Endothelial cell of umbilical vein (primary cell): ENCODE data around the gene HOXD8. TPM values are rescaled to one million over a fixed set of nuclear protein-coding genes. Genes with fewer than 3 reads are reported as not detected.

Source experiments
- BruUV-seq: library from RNA; stranded (reverse); fragments of 400-500 nt; replicated peaks from 2 replicates; lab custom pipeline; 2021; lab: Mats Ljungman, UMichigan
- CTCF ChIA-PET: fragments of 300-600, 350-600 bp; sonication (Branson Sonifier 250); formaldehyde crosslinking; loops from one replicate; lab custom pipeline; 2021; ENCODE audit warnings: antibody characterized with exemption, inconsistent platforms; lab: Charles Lee
- POLR2A ChIA-PET: fragments of 300-600, 350-600 bp; sonication (Branson Sonifier 250); formaldehyde crosslinking; loops from one replicate; lab custom pipeline; 2021; ENCODE audit warnings: antibody characterized with exemption, inconsistent platforms; lab: Charles Lee
- DNase-seq: peaks from one replicate; pipeline ENCODE4 v3.0.0-alpha.2; 2011; ENCODE audit warnings: low read depth, low spot score
- FAIRE-seq: peaks from 2 replicates; lab custom pipeline; 2011; peaks lifted over from hg19 to GRCh38; lab: Jason Lieb, UNC
- H2AFZ ChIP-seq: 2 replicates; pipeline ENCODE4 v1.6.0; 2012; ENCODE audit warnings: low read depth, low read length, control low read depth, inconsistent platforms
- H3K27ac ChIP-seq: 2 replicates; pipeline ENCODE4 v1.5.1; 2011; ENCODE audit warnings: low read depth, mild to moderate bottlenecking, control low read depth, low read length, moderate library complexity; ENCODE audit not compliant: insufficient read depth
- H3K27me3 ChIP-seq, 2 experiments: 2 replicates each; pipeline versions ENCODE4 v1.6.0 to v1.6.1; 2011; ENCODE audit warnings: low read length in 2 of 2, mixed read lengths in 1 of 2; ENCODE audit not compliant: control insufficient read depth in 2 of 2, insufficient read depth in 2 of 2
- H3K36me3 ChIP-seq, 2 experiments: 2 replicates in 1 of 2; 3 replicates in 1 of 2; pipeline ENCODE4 v1.5.1; 2011; ENCODE audit warnings: low read length in 2 of 2, mild to moderate bottlenecking in 1 of 2, moderate library complexity in 1 of 2; ENCODE audit not compliant: control insufficient read depth in 2 of 2, insufficient read depth in 2 of 2; ENCODE audit errors: extremely low read depth in 1 of 2
- H3K4me1 ChIP-seq: 3 replicates; pipeline ENCODE4 v1.5.1; 2011; ENCODE audit warnings: mild to moderate bottlenecking, low read length; ENCODE audit not compliant: control insufficient read depth, insufficient read depth; ENCODE audit errors: extremely low read depth
- H3K4me2 ChIP-seq: 2 replicates; pipeline ENCODE4 v1.6.1; 2011; ENCODE audit warnings: low read length, control low read depth, mixed read lengths; ENCODE audit not compliant: insufficient read depth
- H3K4me3 ChIP-seq, 3 experiments: fragments of 200-600 bp in 1 of 3; sonication (generic), shearing (Covaris generic) in 1 of 3; replicated peaks in 1 of 3; 2 replicates each; pipeline ENCODE4 v1.5.1; 2011 to 2016; ENCODE audit warnings: control low read depth in 3 of 3, low read length in 3 of 3, mild to moderate bottlenecking in 2 of 3, inconsistent platforms in 1 of 3, low read depth in 1 of 3, moderate library complexity in 1 of 3; ENCODE audit not compliant: insufficient read depth in 1 of 3
- H3K79me2 ChIP-seq: 2 replicates; pipeline ENCODE4 v1.6.0; 2012; ENCODE audit warnings: low read length, inconsistent platforms; ENCODE audit not compliant: control insufficient read depth, insufficient read depth
- H3K9ac ChIP-seq: replicated peaks from 2 replicates; pipeline ENCODE3; 2011; ENCODE audit warnings: low read length, control low read depth; ENCODE audit not compliant: insufficient read depth; ENCODE audit errors: extremely low read depth
- H3K9me1 ChIP-seq: replicated peaks from 3 replicates; pipeline ENCODE4 v1.6.0; 2011; ENCODE audit warnings: mild to moderate bottlenecking, low read length; ENCODE audit not compliant: control insufficient read depth, insufficient read depth; ENCODE audit errors: extremely low read depth
- H3K9me3 ChIP-seq: replicated peaks from 2 replicates; pipeline ENCODE4 v1.5.1; 2012; ENCODE audit warnings: low read length, inconsistent platforms; ENCODE audit not compliant: control insufficient read depth, insufficient read depth
- H4K20me1 ChIP-seq: replicated peaks from 2 replicates; pipeline ENCODE3; 2011; ENCODE audit warnings: mild to moderate bottlenecking, low read length; ENCODE audit not compliant: control insufficient read depth, insufficient read depth; ENCODE audit errors: extremely low read depth
- GATA2 ChIP-seq: IDR thresholded peaks from 2 replicates; pipeline ENCODE4 v1.7.0; 2011; ENCODE audit warnings: low read depth, mild to moderate bottlenecking, moderate library complexity, mixed read lengths, low read length; ENCODE audit not compliant: insufficient read length, insufficient read depth
- JUN ChIP-seq: IDR thresholded peaks from 2 replicates; pipeline ENCODE4 v1.6.1; 2011; ENCODE audit warnings: borderline replicate concordance, low read depth; ENCODE audit not compliant: insufficient read length, insufficient read depth
- MYC ChIP-seq: IDR thresholded peaks from one replicate; pipeline ENCODE4 v1.6.1; 2011; ENCODE audit warnings: mild to moderate bottlenecking, low read depth, low read length
- POLR2A ChIP-seq: IDR thresholded peaks from 2 replicates; pipeline ENCODE4 v1.6.1; 2012; ENCODE audit warnings: low read depth, mild to moderate bottlenecking, control low read depth, low read length
- POLR2AphosphoS5 ChIP-seq: IDR thresholded peaks from 2 replicates; pipeline ENCODE4 v1.6.1; 2012; ENCODE audit warnings: low read depth, mild to moderate bottlenecking, control low read depth, low read length, moderate library complexity; ENCODE audit not compliant: insufficient read depth
- dilution Hi-C: fragments of 300-500 bp; cut with MboI; formaldehyde crosslinking; loops from one replicate; pipeline ENCODE4 v1.15.0; 2019; ENCODE audit warnings: low sequenced_read_pairs; ENCODE audit not compliant: extremely low pct_ligation_motif_present
- intact Hi-C: fragments of 100-400 bp; cut with micrococcal nuclease; formaldehyde crosslinking; loops from one replicate; pipeline ENCODE4 v1.10.0; 2022
- polyA plus RNA-seq, 4 experiments: library from polyadenylated mRNA; depleted of rRNA in 3 of 4; stranded (reverse) in 3 of 4; unstranded in 1 of 4; fragments of >200 nt; gene quantifications; 2 replicates each; pipeline versions ENCODE4 v1.2.1 to v1.2.3, GENCODE V29; 2011 to 2012; ENCODE audit warnings: missing spikeins in 1 of 4
- total RNA-seq: library from RNA; stranded (reverse); gene quantifications from 2 replicates; pipeline ENCODE4 v1.2.3, GENCODE V29; 2021
- TF ChIP-seq, protein P1 (sequence below), 2 donors: IDR thresholded peaks; 1 replicate in 1 of 2; 2 replicates in 1 of 2; pipeline ENCODE4 v1.5.1; 2011; ENCODE audit warnings: low read length in 2 of 2, mild to moderate bottlenecking in 2 of 2, moderate library complexity in 2 of 2, control low read depth in 1 of 2, inconsistent platforms in 1 of 2, low read depth in 1 of 2; ENCODE audit not compliant: insufficient read depth in 1 of 2; ENCODE audit errors: extremely low read depth in 1 of 2

HOXD8 gene
- total and polyA plus RNA-seq, 2 donors (not counting 3 experiments of a cell fraction or from before 2014, with no cell fraction given), result 6.4 to 15.6 TPM

DNA sequence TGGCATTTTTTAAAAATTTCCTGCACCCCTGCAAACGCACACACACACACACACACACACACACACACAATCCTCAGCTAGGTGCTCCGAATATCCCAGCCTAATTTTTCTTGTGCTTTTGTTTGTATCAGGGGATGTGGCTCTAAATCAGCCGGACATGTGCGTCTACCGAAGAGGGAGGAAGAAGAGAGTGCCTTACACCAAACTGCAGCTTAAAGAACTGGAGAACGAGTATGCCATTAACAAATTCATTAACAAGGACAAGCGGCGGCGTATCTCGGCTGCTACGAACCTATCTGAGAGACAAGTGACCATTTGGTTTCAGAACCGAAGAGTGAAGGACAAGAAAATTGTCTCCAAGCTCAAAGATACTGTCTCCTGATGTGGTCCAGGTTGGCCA is 35.2 kb upstream of the HOXD8 start:
- no TSS peak for BruUV-seq
- CTCF ChIA-PET, result interaction anchor here (0.6 to 6.0 kb wide), 8 partner anchors 9 to 843 kb away, joined by 3 to 113 read pairs (median 4); no protein-coding TSS in a partner anchor
- TF ChIP-seq POLR2AphosphoS5 (no peak), POLR2A (no peak), MYC (no peak), JUN (no peak)

DNA sequence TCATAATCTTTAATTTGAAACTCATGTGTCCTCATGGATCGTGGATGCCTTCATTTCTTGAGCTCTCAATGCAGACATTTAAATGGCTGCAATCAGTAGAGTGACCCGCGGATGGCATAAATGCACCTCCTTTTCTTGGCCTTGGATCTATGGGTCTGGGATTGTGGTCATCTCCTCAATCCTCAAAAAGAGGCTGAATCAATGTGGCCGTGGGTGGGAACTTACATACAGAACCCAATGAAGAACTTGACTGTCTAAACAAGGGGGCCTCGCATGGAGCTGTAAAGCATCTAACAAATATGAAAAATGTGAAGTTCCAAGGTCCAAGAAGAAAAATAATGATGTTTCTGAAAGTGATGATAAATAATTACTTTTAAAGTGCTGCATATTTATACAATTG is 34.1 kb upstream of the HOXD8 start:
- Histone ChIP-seq H3K4me2 (no peak overlapping the region), H3K9me3 (no peaks in the 10 kb centered on the region), H3K36me3 (no peaks in the 10 kb centered on the region), H2AFZ (no peak overlapping the region), H3K9ac (no peak overlapping the region), H3K4me1 (peaks cover 5% of the 10 kb centered on the region), H3K4me3 (no peak overlapping the region), H3K9me1 (no peaks in the 10 kb centered on the region), H3K79me2 (no peaks in the 10 kb centered on the region), H3K27ac (no peak overlapping the region), H3K27me3 (peaks cover 87 to 97% of the 10 kb centered on the region in 2 experiments), H4K20me1 (peaks cover 6% of the 10 kb centered on the region)
- no peak for DNase-seq
- intact Hi-C loops, result loop anchor here (5.0 kb wide), 2 partner anchors 783 to 1393 kb away; no protein-coding TSS in a partner anchor
- no TSS peak for BruUV-seq
- POLR2A ChIA-PET, result no interaction called here
- CTCF ChIA-PET, result interaction anchor here (1.2 to 6.0 kb wide), 9 partner anchors 10 to 1633 kb away, joined by 3 to 113 read pairs (median 15); no protein-coding TSS in a partner anchor
- no peak for TF ChIP-seq MYC
- TF ChIP-seq JUN, result no peak
- TF ChIP-seq POLR2A, result no peak
- TF ChIP-seq GATA2, result no peak
- TF ChIP-seq, protein P1, sequence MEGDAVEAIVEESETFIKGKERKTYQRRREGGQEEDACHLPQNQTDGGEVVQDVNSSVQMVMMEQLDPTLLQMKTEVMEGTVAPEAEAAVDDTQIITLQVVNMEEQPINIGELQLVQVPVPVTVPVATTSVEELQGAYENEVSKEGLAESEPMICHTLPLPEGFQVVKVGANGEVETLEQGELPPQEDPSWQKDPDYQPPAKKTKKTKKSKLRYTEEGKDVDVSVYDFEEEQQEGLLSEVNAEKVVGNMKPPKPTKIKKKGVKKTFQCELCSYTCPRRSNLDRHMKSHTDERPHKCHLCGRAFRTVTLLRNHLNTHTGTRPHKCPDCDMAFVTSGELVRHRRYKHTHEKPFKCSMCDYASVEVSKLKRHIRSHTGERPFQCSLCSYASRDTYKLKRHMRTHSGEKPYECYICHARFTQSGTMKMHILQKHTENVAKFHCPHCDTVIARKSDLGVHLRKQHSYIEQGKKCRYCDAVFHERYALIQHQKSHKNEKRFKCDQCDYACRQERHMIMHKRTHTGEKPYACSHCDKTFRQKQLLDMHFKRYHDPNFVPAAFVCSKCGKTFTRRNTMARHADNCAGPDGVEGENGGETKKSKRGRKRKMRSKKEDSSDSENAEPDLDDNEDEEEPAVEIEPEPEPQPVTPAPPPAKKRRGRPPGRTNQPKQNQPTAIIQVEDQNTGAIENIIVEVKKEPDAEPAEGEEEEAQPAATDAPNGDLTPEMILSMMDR (IDR thresholded peaks at IDR 0.05; ENCODE audit: extremely low read depth in 1 of 2, insufficient read depth in 1 of 2, low read depth in 1 of 2, low read length in 2 of 2), result no peak
- no peak for TF ChIP-seq POLR2AphosphoS5
- dilution Hi-C loops, result no loop called here
- FAIRE-seq, result no peak

More for the DNA sequence above, 35.2 kb upstream of the HOXD8 start:
- Histone ChIP-seq H3K4me1 (peaks cover 5% of the 10 kb centered on the region), H3K4me3 (no peak overlapping the region), H3K9me1 (no peaks in the 10 kb centered on the region), H3K79me2 (no peaks in the 10 kb centered on the region), H3K27me3 (peaks cover 87 to 97% of the 10 kb centered on the region in 2 experiments), H4K20me1 (peaks cover 6% of the 10 kb centered on the region), H3K27ac (no peak overlapping the region), H2AFZ (no peak overlapping the region), H3K4me2 (no peak overlapping the region), H3K36me3 (no peaks in the 10 kb centered on the region), H3K9ac (no peak overlapping the region), H3K9me3 (no peaks in the 10 kb centered on the region)
- intact Hi-C loops, result no loop called here
- DNase-seq (no peak), FAIRE-seq (no peak)
- POLR2A ChIA-PET, result no interaction called here
- dilution Hi-C loops, result no loop called here
